ENCODE data around the gene ANTXR1. TPM values are rescaled to one million over a fixed set of nuclear protein-coding genes. Genes with fewer than 3 reads are reported as not detected.

Gene ANTXR1
- total and polyA plus RNA-seq, 2 of the 8 experiments (the other 6 are each of a cell fraction or from before 2014, with no cell fraction given), result 15.8 to 44.3 TPM

DNA sequence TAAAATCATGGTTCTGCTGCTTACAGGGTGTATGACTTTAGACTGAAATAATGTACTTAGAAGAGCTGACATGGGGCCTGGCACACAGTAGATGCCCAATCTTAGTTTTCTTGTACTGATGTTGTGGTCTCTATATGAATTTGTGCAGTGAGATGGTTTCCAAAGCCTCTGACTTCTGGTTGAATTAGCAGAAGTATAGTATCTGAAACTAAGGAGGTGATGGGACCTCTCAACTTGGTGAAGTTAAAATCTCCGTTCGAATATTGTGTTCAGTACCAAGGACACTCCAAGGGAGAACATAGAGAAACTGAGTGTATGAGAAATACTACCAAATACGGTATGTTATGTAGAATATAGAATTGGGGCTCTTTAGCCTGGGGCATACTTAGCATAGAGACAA, 120.9 kb downstream of the ANTXR1 start (continued):
- TF ChIP-seq, protein P1, sequence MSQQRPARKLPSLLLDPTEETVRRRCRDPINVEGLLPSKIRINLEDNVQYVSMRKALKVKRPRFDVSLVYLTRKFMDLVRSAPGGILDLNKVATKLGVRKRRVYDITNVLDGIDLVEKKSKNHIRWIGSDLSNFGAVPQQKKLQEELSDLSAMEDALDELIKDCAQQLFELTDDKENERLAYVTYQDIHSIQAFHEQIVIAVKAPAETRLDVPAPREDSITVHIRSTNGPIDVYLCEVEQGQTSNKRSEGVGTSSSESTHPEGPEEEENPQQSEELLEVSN (IDR thresholded peaks at IDR 0.05), result no peak

Data from H1 (cell line).